ENCODE results near the gene OVAAL. TPM values are rescaled to one million over a fixed set of nuclear protein-coding genes. Genes with fewer than 3 reads are reported as not detected.

OVAAL gene
- total RNA-seq, 2 donors from 2014 or later, result not detected

DNA sequence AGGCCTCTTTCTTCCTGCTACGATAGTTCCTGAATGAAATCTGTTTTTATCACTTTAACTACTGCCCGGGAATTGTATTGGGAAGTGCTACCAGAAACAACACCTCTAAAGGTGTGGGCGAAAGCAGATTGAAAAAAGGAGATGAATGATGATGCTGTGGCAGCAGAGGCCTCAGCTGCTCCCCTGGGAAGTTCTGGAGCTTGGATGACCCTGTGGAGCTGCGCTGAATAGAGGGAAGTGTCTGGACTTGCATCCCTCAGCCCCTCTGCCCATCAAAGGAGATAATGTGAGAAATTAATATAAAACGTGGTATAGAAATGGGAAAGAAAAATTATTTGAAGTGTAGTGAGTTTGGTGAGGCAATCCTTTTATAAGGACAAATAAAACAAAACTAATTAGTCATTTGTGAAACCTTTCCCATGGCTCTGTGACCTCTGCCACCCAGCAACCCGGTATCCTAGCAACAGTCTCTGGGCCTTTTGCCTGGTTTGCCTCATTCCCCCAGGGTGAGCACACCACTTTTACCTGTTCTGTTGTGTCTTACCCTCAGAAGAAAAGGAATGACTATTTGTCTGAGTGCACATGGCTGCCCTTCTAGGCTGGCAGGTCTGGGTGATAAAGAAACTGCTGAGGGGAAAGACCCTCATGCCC is 21.3 kb downstream of the OVAAL start:
- Histone ChIP-seq H3K4me3 (no peak overlapping the region), H3K4me1 (ENCODE audit: control insufficient read depth in 1 of 2, low read depth in 2 of 2) (peaks cover 10 to 25% of the 10 kb centered on the region in 2 donors), H3K27ac (no peak overlapping the region), H3K9me3 (no peaks in the 10 kb centered on the region), H3K36me3 (no peaks in the 10 kb centered on the region), H3K27me3 (replicated peaks; ENCODE audit: insufficient read depth) (no peaks in the 10 kb centered on the region)
- TF ChIP-seq, protein P1, sequence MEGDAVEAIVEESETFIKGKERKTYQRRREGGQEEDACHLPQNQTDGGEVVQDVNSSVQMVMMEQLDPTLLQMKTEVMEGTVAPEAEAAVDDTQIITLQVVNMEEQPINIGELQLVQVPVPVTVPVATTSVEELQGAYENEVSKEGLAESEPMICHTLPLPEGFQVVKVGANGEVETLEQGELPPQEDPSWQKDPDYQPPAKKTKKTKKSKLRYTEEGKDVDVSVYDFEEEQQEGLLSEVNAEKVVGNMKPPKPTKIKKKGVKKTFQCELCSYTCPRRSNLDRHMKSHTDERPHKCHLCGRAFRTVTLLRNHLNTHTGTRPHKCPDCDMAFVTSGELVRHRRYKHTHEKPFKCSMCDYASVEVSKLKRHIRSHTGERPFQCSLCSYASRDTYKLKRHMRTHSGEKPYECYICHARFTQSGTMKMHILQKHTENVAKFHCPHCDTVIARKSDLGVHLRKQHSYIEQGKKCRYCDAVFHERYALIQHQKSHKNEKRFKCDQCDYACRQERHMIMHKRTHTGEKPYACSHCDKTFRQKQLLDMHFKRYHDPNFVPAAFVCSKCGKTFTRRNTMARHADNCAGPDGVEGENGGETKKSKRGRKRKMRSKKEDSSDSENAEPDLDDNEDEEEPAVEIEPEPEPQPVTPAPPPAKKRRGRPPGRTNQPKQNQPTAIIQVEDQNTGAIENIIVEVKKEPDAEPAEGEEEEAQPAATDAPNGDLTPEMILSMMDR (IDR thresholded peaks at IDR 0.05), result no peak
- no peak for ATAC-seq (ENCODE audit: insufficient number of reproducible peaks, low FRiP score, low read depth)
- DNase-seq (ENCODE audit: low spot score), result no peak

DNA sequence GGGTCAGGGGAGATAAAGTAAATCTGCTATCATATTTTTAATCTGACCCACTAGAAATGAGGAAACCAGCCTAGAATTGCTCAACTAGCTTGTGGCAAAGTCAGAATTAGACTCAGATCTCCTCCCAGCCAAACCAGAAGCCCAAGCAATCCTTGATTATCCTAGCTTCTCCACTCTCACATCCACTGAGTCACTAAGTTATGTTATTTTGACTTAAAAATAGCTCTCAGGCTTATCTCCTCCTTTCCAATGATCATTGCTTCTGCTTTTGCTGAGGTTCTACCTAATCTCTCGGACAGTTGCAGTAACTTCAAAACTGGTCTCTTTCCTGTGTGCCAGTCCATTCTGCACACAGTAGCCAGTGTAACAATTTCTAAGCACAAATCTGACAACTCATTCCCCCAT is 22.9 kb downstream of the OVAAL start:
- Histone ChIP-seq H3K27me3 (replicated peaks; ENCODE audit: insufficient read depth) (no peaks in the 10 kb centered on the region), H3K36me3 (no peaks in the 10 kb centered on the region), H3K9me3 (no peaks in the 10 kb centered on the region), H3K27ac (no peak overlapping the region), H3K4me1 (ENCODE audit: control insufficient read depth in 1 of 2, low read depth in 2 of 2) (peaks cover 13 to 30% of the 10 kb centered on the region in 2 donors), H3K4me3 (no peak overlapping the region)
- DNase-seq (ENCODE audit: low spot score) (no peak), ATAC-seq (ENCODE audit: insufficient number of reproducible peaks, low FRiP score, low read depth) (no peak)
- TF ChIP-seq, protein P1 (IDR thresholded peaks at IDR 0.05), result no peak

DNA sequence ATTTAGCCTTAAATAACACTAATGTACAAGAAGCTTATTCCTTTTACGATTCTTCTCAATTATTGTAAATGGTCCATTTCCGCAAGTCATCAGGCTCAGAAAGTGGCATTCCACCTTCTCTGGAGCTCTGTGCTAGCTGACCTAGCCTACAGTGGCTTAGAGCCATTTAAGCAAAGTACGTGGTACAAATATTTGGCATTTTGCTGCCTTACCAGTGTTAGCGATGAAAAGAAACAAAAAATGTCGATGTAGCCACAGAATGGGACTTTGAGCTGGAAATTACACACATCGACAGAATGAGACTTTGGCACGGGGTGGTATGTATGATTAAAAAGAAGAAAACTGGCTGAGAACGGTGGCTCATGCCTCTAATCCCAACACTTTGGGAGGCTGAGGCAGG is 26.1 kb downstream of the OVAAL start:
- TF ChIP-seq, protein P1 (IDR thresholded peaks at IDR 0.05), result no peak
- DNase-seq (ENCODE audit: low spot score), result no peak
- Histone ChIP-seq H3K4me3 (no peak overlapping the region), H3K27ac (peak overlapping the region; percentile 52 to 70), H3K27me3 (replicated peaks; ENCODE audit: insufficient read depth) (no peaks in the 10 kb centered on the region), H3K9me3 (peaks cover 5% of the 10 kb centered on the region), H3K36me3 (no peaks in the 10 kb centered on the region), H3K4me1 (ENCODE audit: control insufficient read depth in 1 of 2, low read depth in 2 of 2) (peaks cover 13 to 26% of the 10 kb centered on the region in 2 donors)
- ATAC-seq (ENCODE audit: insufficient number of reproducible peaks, low FRiP score, low read depth), result no peak

DNA sequence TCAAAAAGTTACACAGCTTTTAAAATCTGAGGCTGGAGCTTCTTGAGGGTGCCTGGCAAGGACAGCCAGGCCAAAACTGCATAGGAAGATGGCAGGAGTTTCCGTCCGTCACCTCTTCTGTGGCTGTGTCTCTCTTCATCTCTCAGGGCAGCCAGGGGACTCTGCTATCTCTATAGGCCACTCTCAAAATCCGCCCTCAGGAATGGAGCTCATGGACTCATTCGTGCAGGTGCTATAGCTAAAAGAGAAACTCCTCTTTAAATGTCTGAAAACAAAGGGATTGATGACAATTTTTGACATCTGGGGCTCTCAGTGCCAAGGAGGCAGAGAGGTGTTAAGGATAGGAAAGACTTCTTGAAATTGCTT is 27.2 kb downstream of the OVAAL start:
- ATAC-seq (ENCODE audit: insufficient number of reproducible peaks, low FRiP score, low read depth), result no peak

DNA sequence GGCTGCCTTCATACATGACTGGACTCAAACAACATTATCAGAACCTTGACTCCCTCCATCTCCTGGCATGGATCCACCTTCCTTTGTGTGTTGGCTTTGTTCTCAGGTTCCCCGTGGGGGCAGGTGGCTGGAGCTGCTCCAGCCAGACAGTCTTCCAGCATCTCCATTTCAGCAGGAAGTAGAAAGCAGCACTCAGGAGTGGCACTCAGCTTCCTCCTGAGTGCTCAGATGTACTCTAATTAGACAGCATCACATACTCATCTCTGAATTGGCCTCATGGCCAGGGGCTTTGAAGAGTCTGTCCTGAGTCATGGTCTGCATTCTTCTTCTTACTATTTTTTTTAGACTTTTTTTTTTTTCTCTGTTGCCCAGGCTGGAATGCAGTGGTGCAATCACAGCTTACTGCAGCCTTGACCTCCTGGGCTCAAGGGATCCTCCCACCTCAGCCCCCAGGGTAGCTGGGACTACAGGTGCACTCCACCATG is 27.9 kb downstream of the OVAAL start:
- ATAC-seq (ENCODE audit: insufficient number of reproducible peaks, low FRiP score, low read depth) (no peak), DNase-seq (ENCODE audit: low spot score) (no peak)
- TF ChIP-seq, protein P1 (IDR thresholded peaks at IDR 0.05), result no peak
- Histone ChIP-seq H3K27me3 (replicated peaks; ENCODE audit: insufficient read depth) (no peaks in the 10 kb centered on the region), H3K9me3 (peaks cover 5% of the 10 kb centered on the region), H3K4me3 (no peak overlapping the region), H3K4me1 (ENCODE audit: control insufficient read depth in 1 of 2, low read depth in 2 of 2) (peaks cover 13 to 26% of the 10 kb centered on the region in 2 donors), H3K27ac (peak overlapping the region; percentile 52 to 70), H3K36me3 (no peaks in the 10 kb centered on the region)

More for the DNA sequence above, 27.2 kb downstream of the OVAAL start:
- H3K4me1 ChIP-seq (ENCODE audit: control insufficient read depth in 1 of 2, low read depth in 2 of 2), result peaks cover 13 to 26% of the 10 kb centered on the region in 2 donors
- H3K27ac ChIP-seq, result peak overlapping the region; percentile 52 to 70
- DNase-seq (ENCODE audit: low spot score), result no peak
- no peak overlapping the region for H3K4me3 ChIP-seq
- H3K36me3 ChIP-seq, result no peaks in the 10 kb centered on the region
- peaks cover 5% of the 10 kb centered on the region for H3K9me3 ChIP-seq
- no peaks in the 10 kb centered on the region for H3K27me3 ChIP-seq (replicated peaks; ENCODE audit: insufficient read depth)
- TF ChIP-seq, protein P1 (IDR thresholded peaks at IDR 0.05), result no peak

Data from thoracic aorta (tissue), 2 donors.